Sciatic nerve (tissue), 2 donors: Measurements from ENCODE around the gene SELENOS. TPM values are rescaled to one million over a fixed set of nuclear protein-coding genes. Genes with fewer than 3 reads are reported as not detected.
A peak's percentile ranks its signal among the peaks of the same experiment; 100 is the strongest.

Experiments
- ATAC-seq: fragments of 200-7000 bp; cut with Tn5 transposase; one replicate; pipeline ENCODE4 v1.9.1; 2020; ENCODE audit warnings: mild to moderate bottlenecking, moderate library complexity
- DNase-seq: peaks from one replicate; pipeline ENCODE4 v3.0.0-alpha.2; 2020; ENCODE audit warnings: low spot score
- intact Hi-C: fragments of 100-400 bp; cut with DNase I; formaldehyde crosslinking; loops from one replicate; pipeline ENCODE4 v1.14.2; 2022
- total RNA-seq: library from RNA; stranded (reverse); fragmentation: NEBNext Ultra II Directional; extraction: Animal tissue kit (Norgen Biotek cat#: 25700); gene quantifications from one replicate; pipeline ENCODE4 v1.2.1, GENCODE V29; 2021
- donor health status: DM: no; HTN: no; CAD: no.
- donor health status: DM: no; HTN: no; CAD: no.

The SELENOS gene
- 74.4 TPM for total RNA-seq

GRCh38 chr15:101277038-101277822 lies at the start of gene SELENOS:
Gene SELENOS (minus strand): TSS chr15:101277485. CDS start chr15:101277417, 68 bp downstream.
- intact Hi-C loops: no loop called here
- DNase-seq: peak; percentile 96
- peak; percentile 98 for ATAC-seq

DNA sequence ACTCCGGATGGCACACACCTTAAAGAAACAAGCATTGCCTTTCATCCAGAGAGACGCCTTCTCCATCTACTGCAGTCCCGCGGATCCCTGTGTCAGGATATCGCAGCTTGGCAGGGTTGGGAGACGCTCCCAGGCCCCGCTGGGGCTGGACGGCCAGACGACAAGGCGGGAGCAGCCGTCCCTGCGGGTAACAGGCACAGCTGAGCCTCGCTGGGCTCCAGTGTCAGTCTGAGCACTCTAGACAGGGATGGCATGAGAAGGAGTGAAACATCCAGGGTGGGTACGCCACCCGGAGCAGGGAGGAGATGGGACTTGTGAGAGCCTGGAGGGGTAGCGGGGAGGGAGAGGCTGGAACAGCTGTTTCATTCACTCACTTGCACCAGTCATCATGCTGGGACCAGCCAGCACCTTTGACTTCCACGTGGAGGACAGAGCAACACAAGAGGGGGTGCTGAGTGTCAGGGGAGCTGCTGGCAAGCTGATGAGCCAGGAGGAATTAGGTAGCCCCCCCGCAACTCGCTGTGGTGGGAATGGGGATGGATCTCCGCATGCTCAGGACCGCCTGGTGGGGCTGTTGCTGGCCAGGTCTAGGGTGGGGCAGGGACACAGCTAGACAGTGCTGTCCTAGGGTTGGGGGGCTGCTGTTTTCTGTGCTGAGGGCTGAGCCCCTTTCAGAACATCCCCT lies 49.3 kb upstream of the SELENOS start:
- intact Hi-C loops: no loop called here
- DNase-seq: peak; percentile 37

GRCh38 chr15:101326026-101326315 lies 48.7 kb upstream of the SELENOS start:
- ATAC-seq (no peak), DNase-seq (no peak)
- intact Hi-C loops: no loop called here

More for the DNA sequence above, 49.3 kb upstream of the SELENOS start:
- no peak for ATAC-seq

DNA sequence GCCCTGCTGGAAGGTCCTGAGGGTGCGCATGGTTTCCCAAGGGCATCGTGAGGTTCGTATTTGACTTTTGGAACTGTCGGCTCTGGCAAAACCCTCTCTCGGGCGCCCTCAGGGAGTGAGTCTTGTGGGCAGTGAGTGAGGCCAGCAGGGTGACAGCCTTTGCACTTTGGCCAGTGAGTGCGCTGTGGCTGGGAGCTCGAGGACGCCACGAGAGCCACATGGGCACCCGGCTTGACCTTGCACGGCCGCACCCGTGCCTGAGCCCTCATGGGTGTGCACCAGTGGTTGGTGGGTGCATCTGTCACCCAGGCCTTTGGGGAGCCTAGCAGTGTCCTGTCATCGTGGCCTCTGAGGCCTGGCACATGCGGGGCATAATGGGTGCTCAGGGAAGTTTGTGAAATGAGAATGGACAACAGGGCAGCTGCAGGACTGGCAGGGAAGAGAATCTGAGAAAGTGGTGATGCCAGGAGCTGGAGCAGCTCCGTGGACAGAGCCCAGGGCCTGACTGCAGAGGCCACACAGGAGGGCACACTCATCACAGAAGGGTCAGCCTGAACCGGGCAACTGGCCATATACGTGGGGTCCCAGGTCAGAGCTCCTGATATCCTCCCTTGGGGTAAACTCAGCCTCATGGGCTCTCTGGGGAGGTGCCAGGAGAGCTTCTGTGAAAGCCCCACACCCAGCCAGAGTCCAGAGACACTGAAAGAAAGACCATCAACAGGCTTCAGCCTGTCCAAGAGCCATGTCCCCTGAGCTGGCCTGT lies 48.2 kb upstream of the SELENOS start:
- no peak for ATAC-seq
- peak; percentile 32 for DNase-seq
- intact Hi-C loops: no loop called here

GRCh38 chr15:101324524-101325177 lies 47.4 kb upstream of the SELENOS start:
- intact Hi-C loops: no loop called here
- DNase-seq: peak; percentile 46
- ATAC-seq: no peak

GRCh38 chr15:101323793-101324523 lies 46.7 kb upstream of the SELENOS start:
- no peak for ATAC-seq
- DNase-seq: no peak
- intact Hi-C loops: no loop called here

DNA sequence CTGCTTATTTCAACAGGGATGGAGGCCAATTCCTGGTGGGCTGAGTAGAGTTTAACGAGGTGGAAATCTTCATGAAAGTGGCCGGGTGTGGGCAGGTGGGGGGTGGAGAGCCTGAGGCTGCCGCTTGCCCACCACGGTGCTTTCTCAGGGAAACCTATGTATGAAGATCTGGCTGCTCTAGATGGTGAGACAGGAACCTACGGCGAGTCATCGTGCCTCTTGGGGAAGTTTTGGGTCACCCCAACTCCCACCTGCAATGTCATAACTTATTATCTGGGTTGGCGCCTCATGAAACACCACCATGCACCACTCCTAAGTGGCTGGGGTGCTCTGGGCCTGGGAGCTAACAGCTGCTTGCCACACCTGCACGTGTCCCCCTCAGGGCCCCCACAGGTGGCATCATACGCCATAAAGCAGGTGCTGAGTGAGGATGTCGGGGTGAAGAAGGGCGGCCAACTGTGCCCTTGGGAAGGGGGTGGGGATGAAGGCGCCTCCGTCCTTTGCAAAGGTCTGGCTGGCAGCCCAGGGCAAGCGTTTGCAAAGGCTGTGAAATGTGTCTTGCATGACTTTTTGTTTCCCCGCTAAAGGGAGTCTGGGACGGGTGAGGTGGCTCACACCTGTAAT lies 45.7 kb upstream of the SELENOS start:
- no peak for ATAC-seq
- intact Hi-C loops: no loop called here

DNA sequence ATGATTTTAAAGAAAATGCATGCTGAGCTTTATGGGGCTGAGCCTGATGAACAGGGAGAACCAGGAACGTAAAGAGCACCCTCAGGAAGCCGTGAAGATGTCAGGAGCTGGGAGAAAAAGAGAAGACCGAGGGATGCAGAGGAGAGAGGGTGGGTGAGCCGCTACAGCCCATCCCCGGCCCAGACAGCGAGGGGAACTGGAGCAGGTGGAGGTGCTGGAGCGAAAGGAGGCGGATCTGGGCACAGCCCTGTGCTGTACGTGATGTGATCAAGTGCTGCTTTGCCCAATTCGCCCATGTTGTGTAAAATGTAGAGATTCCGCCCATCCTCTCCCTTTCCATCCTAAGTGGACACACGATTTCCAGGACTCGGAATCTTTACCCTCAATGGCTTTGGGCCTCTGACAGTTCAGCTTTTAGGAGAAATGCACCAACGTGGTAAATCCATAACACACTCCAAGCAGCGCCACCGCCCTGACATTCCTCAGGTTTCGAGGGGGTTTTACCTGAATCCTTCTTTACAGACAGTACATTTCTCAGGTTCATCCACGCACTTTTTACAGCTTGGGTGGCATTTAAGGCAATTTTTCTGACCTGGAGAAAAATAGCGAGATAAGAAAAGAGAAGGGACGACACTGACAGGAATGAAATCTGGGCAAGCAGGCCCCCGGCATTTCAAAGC lies 44.9 kb upstream of the SELENOS start:
- intact Hi-C loops: no loop called here
- peak; percentile 42 for DNase-seq
- no peak for ATAC-seq

More for the DNA sequence above, 45.7 kb upstream of the SELENOS start:
- peak; percentile 25 for DNase-seq

DNA sequence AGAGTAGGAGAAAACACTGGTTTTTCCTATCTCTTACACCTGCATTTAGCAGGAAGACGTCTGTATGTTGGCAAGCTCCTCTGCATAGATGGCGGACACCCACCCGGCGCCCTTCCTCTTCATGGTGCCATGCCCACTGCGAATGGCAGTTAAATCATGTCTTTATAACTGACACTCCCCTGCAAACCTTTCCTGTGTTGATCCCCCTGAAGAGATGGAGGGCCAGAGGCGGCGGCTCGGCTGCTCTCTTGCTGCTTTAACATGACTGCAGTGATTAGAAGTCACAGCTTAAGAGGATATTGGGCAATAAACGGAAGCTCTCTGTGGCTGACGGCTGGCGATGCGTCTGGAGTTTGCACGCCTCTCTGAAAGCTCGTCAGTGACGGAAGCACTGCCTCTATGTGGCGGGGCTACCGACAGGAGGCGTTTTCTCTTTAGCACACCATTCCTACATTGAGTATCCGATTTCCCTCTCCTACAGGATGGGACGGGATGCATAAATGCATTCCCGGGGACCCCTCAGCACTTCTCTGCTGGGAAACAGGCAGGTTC lies 43.3 kb upstream of the SELENOS start:
- intact Hi-C loops: no loop called here
- peak; percentile 82 for ATAC-seq
- peak; percentile 64 for DNase-seq

DNA sequence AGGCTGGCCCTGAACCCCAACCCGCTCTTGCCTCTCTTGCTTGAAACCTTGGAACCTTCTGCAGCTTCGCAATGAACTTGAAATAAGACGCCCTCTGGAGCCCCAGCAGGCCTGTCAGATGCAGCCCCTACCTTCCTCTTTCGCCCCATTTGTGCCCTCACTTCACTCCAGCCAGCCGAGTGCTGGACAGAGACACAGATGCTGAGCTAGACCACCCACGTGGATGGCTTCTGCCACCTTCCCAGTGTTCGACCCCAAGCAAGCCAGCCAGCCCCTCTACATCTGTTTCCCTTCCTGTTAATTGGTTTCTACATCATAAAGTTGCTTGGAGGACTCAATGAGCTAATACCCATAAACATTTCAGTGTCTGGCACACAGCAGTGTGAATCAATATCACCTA lies 41.6 kb upstream of the SELENOS start:
- DNase-seq: peak; percentile 30
- intact Hi-C loops: no loop called here
- no peak for ATAC-seq

GRCh38 chr15:101318147-101318819 lies 41.0 kb upstream of the SELENOS start:
- DNase-seq (peak; percentile 37), ATAC-seq (no peak)
- intact Hi-C loops: no loop called here

GRCh38 chr15:101317336-101317872 lies 40.1 kb upstream of the SELENOS start:
- no peak for DNase-seq
- intact Hi-C loops: no loop called here
- no peak for ATAC-seq

DNA sequence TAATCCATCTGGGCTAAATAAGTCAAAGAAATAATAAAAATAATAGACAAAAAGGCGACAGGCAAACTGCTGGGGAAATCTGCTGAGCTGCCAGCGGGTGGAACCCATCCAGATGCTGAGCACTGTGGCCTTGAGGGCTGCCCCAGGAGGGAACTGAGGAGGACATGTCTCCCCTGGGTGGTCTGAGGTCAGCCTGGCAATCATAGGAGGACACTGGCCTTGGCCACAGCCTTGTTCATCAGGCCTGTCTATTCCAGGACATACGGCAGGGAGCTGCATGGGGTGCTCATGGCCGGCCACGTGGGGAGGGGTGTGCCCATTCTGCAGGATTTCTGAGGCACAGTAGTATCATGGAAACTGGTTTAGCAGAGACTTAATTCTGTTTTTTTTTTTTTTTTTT lies 39.2 kb upstream of the SELENOS start:
- intact Hi-C loops: no loop called here
- ATAC-seq (no peak), DNase-seq (peak; percentile 47)

DNA sequence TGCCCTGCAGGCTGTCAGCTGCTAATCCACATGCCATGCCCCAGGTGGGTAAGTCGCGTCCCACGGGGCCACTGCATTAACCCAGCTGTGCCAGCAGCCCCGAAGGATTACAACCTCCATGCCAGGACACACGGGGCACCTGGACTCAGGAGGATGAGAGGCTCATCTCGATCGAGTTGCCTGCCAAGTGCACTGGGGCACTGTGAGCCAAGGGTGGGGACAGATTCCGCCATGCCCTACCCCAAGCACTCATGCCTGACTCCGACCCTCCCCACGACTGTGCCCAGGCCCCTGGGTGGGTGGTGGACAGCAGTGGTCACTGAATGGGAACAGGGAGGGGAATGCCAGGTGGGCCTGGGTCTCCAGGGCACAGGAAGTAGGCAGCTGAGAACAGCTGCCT lies 38.5 kb upstream of the SELENOS start:
- ATAC-seq (no peak), DNase-seq (peak; percentile 51)
- intact Hi-C loops: no loop called here

DNA sequence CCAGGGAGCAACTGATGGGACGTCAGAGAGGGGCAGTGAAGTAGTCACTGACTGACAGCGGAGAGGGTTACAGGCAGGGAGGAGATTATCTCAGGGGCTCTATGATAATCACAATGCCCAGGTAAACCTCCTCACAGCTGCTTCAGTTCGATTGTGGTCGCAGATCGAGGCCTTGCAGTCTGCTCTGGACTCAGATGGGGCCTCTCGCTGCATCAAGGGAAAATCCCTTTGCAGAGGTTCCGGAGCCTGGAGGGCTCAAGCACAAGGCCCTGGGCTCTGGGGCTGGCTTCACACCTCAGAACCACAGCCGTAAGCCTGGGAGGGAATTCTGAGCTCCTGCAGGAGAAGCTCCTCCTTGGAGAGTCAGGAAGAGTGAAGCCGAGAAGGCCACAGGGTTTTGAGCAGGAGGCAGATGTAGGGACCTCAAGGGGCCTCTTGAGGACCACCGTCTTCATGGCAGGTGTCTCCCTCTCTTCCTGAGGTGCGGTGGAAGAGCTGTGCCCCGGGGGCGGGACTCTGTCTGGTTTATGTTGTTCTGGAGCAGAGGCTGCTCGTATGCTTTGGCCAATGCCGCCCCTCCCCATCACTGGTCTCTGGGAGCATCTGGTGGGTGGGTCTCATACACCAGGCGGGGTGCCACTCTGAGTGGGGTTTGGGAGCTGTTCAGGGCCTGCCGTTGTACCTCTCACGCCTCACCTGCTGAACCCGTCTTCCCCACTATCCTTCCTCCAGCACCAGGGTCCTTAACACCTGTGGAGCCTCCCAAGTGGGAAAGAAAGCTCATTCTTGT lies 37.2 kb upstream of the SELENOS start:
- intact Hi-C loops: no loop called here
- peak; percentile 45 for DNase-seq

More for the DNA sequence above, 37.2 kb upstream of the SELENOS start:
- no peak for ATAC-seq
